GM18502 (cell line): ENCODE data around the gene RALGPS2.
"Not testable (repeated sequence)": the region's sequence is repeated elsewhere in the genome, so short reads cannot be mapped to it uniquely, and the experiment has no call there.

Source experiments
- ATAC-seq: cut with Tn5 transposase; IDR thresholded peaks from one replicate; pipeline ENCODE4 v1.9.1; 2021; ENCODE audit warnings: mild to moderate bottlenecking; ENCODE audit not compliant: unreplicated experiment, poor library complexity

Gene RALGPS2

DNA sequence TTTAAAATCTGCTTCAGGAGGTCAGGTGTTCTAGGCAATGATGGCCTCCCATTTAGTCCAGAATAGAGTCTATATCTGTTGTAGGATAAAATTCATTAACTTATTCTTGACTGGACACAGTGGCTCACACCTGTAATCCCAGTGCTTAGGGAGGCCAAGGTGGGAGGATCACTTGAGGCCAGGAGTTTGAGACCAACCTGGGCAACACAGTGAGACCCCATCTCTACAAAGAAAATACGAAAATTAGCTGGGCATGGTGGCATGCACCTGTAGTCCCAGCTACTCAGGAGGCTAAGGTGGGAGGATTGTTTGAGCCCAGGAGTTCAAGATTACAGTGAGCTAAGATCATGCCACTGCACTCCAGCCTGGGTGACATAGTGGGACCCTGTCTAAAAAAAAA lies 122.9 kb downstream of the RALGPS2 start:
- not testable (repeated sequence) for ATAC-seq

GRCh38 chr1:178849918-178850317 lies 124.9 kb downstream of the RALGPS2 start:
- ATAC-seq = no peak

GRCh38 chr1:178857126-178857525 lies 132.1 kb downstream of the RALGPS2 start:
- no peak for ATAC-seq

GRCh38 chr1:178862416-178862815 lies 137.4 kb downstream of the RALGPS2 start:
- ATAC-seq = no peak

GRCh38 chr1:178862864-178863263 lies 137.8 kb downstream of the RALGPS2 start:
- ATAC-seq = no peak

GRCh38 chr1:178864326-178864725 lies 139.3 kb downstream of the RALGPS2 start:
- ATAC-seq = no peak

GRCh38 chr1:178867670-178868069 lies 142.6 kb downstream of the RALGPS2 start:
- ATAC-seq = no peak

GRCh38 chr1:178868706-178869105 lies 143.7 kb downstream of the RALGPS2 start:
- ATAC-seq = no peak

DNA sequence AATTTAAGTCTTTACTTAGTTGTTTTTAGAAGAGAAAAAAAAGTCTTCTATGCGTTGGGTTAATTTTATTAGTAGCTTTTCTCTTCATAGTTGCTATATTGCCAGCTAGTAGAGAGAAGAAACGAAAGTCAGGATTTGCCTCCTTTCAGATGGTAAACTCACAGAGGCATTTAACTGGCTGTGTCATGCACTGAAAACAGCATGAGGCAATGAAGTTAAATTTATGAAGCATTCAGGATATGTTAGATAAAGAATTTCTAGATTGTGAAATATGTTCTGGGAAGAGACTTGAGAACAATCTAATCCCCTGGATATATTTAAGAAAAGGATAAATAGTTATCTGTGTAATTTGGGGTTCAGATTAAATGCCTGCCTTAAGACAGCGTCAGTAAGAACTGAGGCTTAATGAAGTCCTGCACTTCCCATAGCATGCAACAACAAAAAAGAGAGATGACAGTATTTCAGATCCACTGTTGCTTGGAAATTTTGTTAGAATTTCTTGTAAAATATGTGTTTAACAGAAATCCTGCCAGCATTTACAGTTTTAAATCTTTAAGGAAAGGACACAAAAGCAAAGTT lies 144.2 kb downstream of the RALGPS2 start:
- ATAC-seq = no peak

- no peak for ATAC-seq
Observed at GRCh38 chr1:178870221-178870620, 145.2 kb downstream of the RALGPS2 start.

GRCh38 chr1:178870944-178871343 lies 145.9 kb downstream of the RALGPS2 start, which contains the start of gene ANGPTL1:
ANGPTL1 (minus strand) TSS chr1:178871077; CDS start chr1:178865776, 5,301 bp downstream.
- ATAC-seq = no peak

DNA sequence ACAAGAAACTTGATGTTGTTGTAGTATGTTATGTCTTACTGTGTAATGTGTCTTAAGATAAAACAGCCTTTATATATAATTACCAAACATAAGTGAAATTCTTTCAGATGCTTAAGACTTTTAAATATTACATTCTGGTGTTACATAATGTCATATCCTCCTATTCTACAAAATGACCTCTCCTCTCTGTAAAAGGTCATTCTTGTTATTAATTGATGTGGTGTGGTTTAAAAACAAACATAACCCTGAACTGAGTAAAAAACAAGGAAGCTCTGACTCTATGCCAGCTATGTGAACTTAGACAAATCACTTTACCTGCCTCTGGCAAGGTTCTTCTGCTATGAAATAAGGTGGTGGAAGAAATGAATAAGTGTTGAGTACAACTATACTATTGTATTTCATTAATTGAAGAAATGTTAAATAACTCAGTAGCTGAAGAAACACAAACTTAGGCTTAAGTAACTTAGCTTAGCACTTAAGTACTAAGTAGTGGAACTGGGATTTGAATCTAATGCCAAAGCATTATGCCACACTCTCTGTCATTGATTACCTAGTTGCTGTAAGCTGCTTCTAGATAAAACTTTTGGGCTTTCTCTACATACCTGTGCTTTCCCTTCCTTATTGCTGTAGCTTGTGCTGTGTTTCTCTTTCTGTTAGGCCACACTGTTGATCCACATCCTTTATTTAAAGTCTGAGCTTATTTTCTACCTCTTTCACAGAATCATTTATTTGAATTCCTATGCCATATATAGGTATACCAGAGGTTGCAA lies 146.7 kb downstream of the RALGPS2 start:
- ATAC-seq = no peak

- no peak for ATAC-seq
Observed at GRCh38 chr1:178874966-178875365, 149.9 kb downstream of the RALGPS2 start.

DNA sequence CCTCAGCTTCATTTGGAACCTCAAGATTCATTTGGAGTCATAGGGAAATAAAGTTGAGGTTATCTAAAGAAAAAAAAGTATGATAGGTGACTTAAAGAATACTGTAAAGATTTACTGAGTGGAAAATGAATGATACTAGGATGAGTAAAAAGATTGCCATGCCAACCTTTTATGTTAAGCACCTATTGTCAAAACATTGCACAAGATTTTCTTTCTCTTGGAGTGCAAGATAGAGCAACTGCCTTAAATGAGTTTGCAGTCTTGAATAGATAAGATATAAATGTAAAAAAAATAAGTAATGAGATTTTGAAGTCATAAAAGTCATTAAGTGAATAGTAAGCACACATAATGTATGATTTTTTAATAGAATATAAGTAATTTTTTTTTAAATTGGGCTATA lies 150.9 kb downstream of the RALGPS2 start:
- no peak for ATAC-seq

GRCh38 chr1:178877896-178878295 lies 152.9 kb downstream of the RALGPS2 start:
- ATAC-seq = no peak

DNA sequence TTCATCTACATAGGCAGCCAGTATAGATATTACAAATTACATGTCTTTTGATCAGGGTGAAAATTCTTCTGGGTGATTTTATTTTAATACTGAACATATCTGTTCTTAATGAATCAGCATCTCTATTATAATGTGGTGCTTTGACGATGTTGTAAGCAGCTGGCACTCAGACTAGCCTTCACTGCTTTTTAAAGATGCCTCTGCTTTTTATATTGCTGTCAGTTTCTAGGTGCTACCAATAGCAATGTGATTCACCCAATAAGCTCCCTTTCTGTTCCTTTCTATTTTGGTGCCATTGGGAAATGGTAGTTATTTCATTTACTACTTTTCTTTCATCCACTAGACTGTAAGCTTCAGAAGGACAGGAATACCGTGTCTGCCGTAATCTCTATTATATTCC lies 156.9 kb downstream of the RALGPS2 start:
- no peak for ATAC-seq

- no peak for ATAC-seq
Observed at GRCh38 chr1:178885869-178886268, 160.8 kb downstream of the RALGPS2 start.

DNA sequence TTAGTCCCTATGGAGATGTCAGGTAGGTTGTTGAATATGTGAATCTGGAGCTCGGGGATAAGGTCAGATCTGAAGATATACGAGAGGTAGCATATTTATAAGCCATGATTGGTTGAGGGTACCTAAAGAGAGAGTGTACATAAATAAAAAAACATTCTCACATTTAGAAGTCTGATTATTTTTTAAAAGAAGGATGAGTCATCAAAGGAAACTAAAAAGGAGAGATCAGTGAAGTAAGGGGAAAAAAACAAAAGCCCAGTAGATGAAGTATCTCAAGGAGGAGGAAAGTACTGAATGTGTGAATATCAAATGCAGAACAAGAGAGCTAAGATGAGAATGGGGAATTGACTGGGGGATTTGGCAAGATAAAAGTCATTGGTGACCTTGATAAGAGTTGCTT lies 161.5 kb downstream of the RALGPS2 start:
- ATAC-seq = no peak

DNA sequence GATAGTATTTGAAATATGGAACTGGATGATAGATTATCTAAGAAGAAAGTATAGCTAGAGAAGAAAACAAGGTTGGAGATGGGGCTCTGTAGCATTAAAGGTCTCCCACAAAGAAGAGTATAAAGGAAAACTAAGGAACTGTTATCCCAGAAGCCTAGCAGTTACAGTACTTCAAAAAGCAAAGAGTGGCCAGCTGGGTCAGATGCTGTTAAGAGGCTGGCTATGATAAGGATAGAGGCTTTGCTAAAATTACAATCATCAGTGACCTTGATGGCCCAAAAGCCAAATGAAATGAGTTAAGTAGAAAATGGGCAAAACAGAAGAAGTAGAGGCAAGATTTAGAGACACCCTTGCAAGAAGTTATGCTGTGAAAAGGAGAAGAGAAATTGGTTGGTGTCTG lies 170.9 kb downstream of the RALGPS2 start:
- ATAC-seq = no peak

DNA sequence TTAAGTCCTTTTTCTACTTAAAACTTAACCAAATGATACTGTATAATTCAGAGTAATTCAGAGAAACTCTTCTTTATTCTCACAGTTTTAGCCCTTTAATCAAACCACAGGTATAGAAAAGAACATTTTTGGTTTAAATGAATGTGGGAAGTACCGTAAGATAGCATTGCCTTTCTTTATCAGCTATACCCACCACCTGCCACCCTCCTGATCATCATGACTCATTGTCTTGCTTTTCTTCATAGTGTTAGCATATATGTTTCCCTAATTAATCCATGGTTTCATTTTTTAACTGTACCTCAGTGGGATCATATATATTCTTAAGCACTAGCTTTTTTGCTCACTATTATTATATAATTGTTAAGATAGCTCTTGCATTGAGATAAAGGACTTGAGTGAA lies 173.4 kb downstream of the RALGPS2 start:
- no peak for ATAC-seq

DNA sequence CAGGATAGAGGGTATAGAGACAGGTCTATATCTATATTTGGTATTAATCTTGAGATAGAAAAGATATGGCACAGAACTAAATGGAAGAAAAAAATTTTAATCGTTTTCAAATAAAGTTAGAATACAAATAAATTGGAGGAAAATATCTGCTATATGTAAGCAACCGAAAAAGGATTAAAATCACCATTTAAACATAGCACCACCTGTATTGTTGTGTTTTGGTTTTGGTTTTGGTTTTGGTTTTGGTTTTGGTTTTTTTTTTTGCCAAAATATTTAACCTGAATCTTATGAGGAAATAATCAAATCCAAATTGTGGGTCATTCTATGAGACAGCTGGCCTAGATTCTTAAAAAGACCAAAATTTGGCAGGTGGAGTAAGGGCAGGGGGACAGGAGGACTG lies 174.4 kb downstream of the RALGPS2 start:
- no peak for ATAC-seq
